GM23248 (cell line): ENCODE measurements around the gene KCTD2. TPM values are rescaled to one million over a fixed set of nuclear protein-coding genes. Genes with fewer than 3 reads are reported as not detected.

Experiments used
- DNase-seq: peaks from one replicate; pipeline ENCODE4 v3.0.0-alpha.2; 2015
- H2AFZ ChIP-seq: fragments of 200-600 bp; sonication (generic); 2 replicates; pipeline ENCODE4 v1.6.1; 2016; ENCODE audit warnings: antibody characterized with exemption
- H3F3A ChIP-seq: fragments of 200-600 bp; sonication (generic); 2 replicates; pipeline ENCODE4 v1.6.1; 2016; ENCODE audit warnings: mild to moderate bottlenecking, antibody characterized with exemption, mixed run types; ENCODE audit not compliant: insufficient read depth
- H3K27ac ChIP-seq: fragments of 200-600 bp; sonication (generic); 2 replicates; pipeline ENCODE4 v1.5.1; 2016; ENCODE audit warnings: mild to moderate bottlenecking
- H3K27me3 ChIP-seq: fragments of 200-600 bp; sonication (generic); replicated peaks from 2 replicates; pipeline ENCODE4 v1.6.1; 2016; ENCODE audit warnings: mild to moderate bottlenecking; ENCODE audit not compliant: insufficient read depth
- H3K36me3 ChIP-seq: fragments of 200-600 bp; sonication (generic); 2 replicates; pipeline ENCODE4 v1.6.1; 2016; ENCODE audit warnings: low read depth, mild to moderate bottlenecking
- H3K4me1 ChIP-seq: fragments of 200-600 bp; sonication (generic); 2 replicates; pipeline ENCODE4 v1.6.1; 2016; ENCODE audit warnings: mild to moderate bottlenecking; ENCODE audit not compliant: insufficient read depth
- H3K4me2 ChIP-seq: fragments of 200-600 bp; sonication (generic); one replicate; pipeline ENCODE4 v1.6.1; 2016; ENCODE audit warnings: mild to moderate bottlenecking; ENCODE audit not compliant: unreplicated experiment
- H3K4me3 ChIP-seq: fragments of 200-600 bp; sonication (generic); 2 replicates; pipeline ENCODE4 v1.5.1; 2016; ENCODE audit warnings: mild to moderate bottlenecking
- H3K79me2 ChIP-seq: fragments of 200-600 bp; sonication (generic); 2 replicates; pipeline ENCODE4 v1.6.1; 2016; ENCODE audit warnings: mild to moderate bottlenecking; ENCODE audit not compliant: insufficient read depth
- H3K9ac ChIP-seq: fragments of 200-600 bp; sonication (generic); 2 replicates; pipeline ENCODE4 v1.6.1; 2016; ENCODE audit warnings: mild to moderate bottlenecking
- H3K9me2 ChIP-seq: fragments of 200-600 bp; sonication (generic); 2 replicates; pipeline ENCODE4 v1.6.1; 2016; ENCODE audit warnings: mixed run types, mild to moderate bottlenecking, moderate library complexity; ENCODE audit not compliant: insufficient read depth
- H3K9me3 ChIP-seq: fragments of 200-600 bp; sonication (generic); one replicate; pipeline ENCODE4 v1.6.1; 2017; ENCODE audit warnings: low read depth
- H4K20me1 ChIP-seq: fragments of 200-600 bp; sonication (generic); 2 replicates; pipeline ENCODE4 v1.6.0; 2016; ENCODE audit not compliant: insufficient read depth
- EZH2 ChIP-seq: fragments of 200-600 bp; sonication (generic); IDR thresholded peaks from 2 replicates; pipeline ENCODE4 v1.6.1; 2018; ENCODE audit warnings: antibody characterized with exemption, mild to moderate bottlenecking; ENCODE audit not compliant: insufficient read depth, poor library complexity, severe bottlenecking
- EZH2phosphoT487 ChIP-seq: fragments of 200-600 bp; sonication (generic); IDR thresholded peaks from 2 replicates; pipeline ENCODE4 v1.6.1; 2018; ENCODE audit warnings: antibody characterized with exemption, moderate library complexity, mild to moderate bottlenecking, low read depth; ENCODE audit not compliant: insufficient read depth
- WGBS, 2 experiments: methylation state at CpG; one replicate each; pipeline ENCODE4 v1.1.6; 2015 to 2017; ENCODE audit warnings: low lambda C conversion rate in 2 of 2, low coverage in 1 of 2; ENCODE audit errors: missing lambda C conversion rate in 2 of 2; 5-methylcytosine and 5-hydroxymethylcytosine counted together
- in situ Hi-C: fragments of 300-500 bp; cut with MboI; formaldehyde crosslinking; loops from 2 replicates; pipeline ENCODE4 v1.15.0; 2020
- polyA plus RNA-seq: library from polyadenylated mRNA; unstranded; fragments of >200 nt; fragmentation: Nextera tagmentation; extraction: Ambion mirVana; gene quantifications from 2 replicates; pipeline ENCODE4 v1.2.1, GENCODE V29; 2016
- total RNA-seq: library from RNA; depleted of rRNA; stranded (reverse); fragments of >200 nt; shearing (Covaris generic); gene quantifications from 2 replicates; pipeline ENCODE4 v1.2.3, GENCODE V29; 2014

The KCTD2 gene
- total and polyA plus RNA-seq, 2 experiments from 2014 or later: 6.5 to 19.9 TPM

- peak; percentile 63 for DNase-seq
- TF ChIP-seq EZH2phosphoT487: no peak
- no peak for TF ChIP-seq EZH2
- 66% methylated on average over 20 of the region's 20 CpGs for WGBS, 2 experiments
- Histone ChIP-seq H2AFZ (no peak overlapping the region), H3K9me2 (no peaks in the 10 kb centered on the region), H3K9me3 (no peaks in the 10 kb centered on the region), H3K36me3 (no peaks in the 10 kb centered on the region), H3K27me3 (no peaks in the 10 kb centered on the region), H3F3A (peaks cover 5% of the 10 kb centered on the region; the same call in 1 of the 2 replicates), H4K20me1 (no peaks in the 10 kb centered on the region), H3K27ac (no peak overlapping the region), H3K4me1 (no peaks in the 10 kb centered on the region), H3K9ac (no peak overlapping the region), H3K4me3 (no peak overlapping the region), H3K79me2 (0 out of 2 replicates have a peak, but pooled peaks cover under 1% of the 10 kb centered on the region), H3K4me2 (no peak overlapping the region)
- in situ Hi-C loops: no loop called here
These were observed 58.4 kb downstream of the KCTD2 start for GRCh38 chr17:75105126-75106080.

- H3K9me3 ChIP-seq: no peaks in the 10 kb centered on the region
- WGBS, 2 experiments: 80 to 88% methylated on average over 2 of the region's 2 CpGs
- no peaks in the 10 kb centered on the region for H3K27me3 ChIP-seq
- in situ Hi-C loops: no loop called here
- H3K4me1 ChIP-seq: no peaks in the 10 kb centered on the region
- H3K9ac ChIP-seq: no peak overlapping the region
- no peak for TF ChIP-seq EZH2phosphoT487
- TF ChIP-seq EZH2: no peak
- H3K9me2 ChIP-seq: no peaks in the 10 kb centered on the region
- H3F3A ChIP-seq: peaks cover 5% of the 10 kb centered on the region; the same call in 1 of the 2 replicates
- no peak overlapping the region for H3K4me3 ChIP-seq
- no peaks in the 10 kb centered on the region for H3K36me3 ChIP-seq
- H2AFZ ChIP-seq: no peak overlapping the region
- H3K4me2 ChIP-seq: no peak overlapping the region
- no peak overlapping the region for H3K27ac ChIP-seq
- no peaks in the 10 kb centered on the region for H4K20me1 ChIP-seq
- H3K79me2 ChIP-seq: peaks cover 11% of the 10 kb centered on the region; the same call in 1 of the 2 replicates
- no peak for DNase-seq
These were observed 61.2 kb downstream of the KCTD2 start for GRCh38 chr17:75108193-75108592.

GRCh38 chr17:75109046-75109406 lies 62.0 kb downstream of the KCTD2 start:
- Histone ChIP-seq H3K27me3 (no peaks in the 10 kb centered on the region), H3K4me3 (peak overlapping the region; percentile 81), H3F3A (peaks cover 5% of the 10 kb centered on the region; the same call in 1 of the 2 replicates), H3K9ac (no peak overlapping the region), H3K9me2 (no peaks in the 10 kb centered on the region), H3K36me3 (no peaks in the 10 kb centered on the region), H3K4me2 (peak overlapping the region; percentile 92), H3K4me1 (no peaks in the 10 kb centered on the region), H3K9me3 (no peaks in the 10 kb centered on the region), H3K27ac (no peak overlapping the region), H4K20me1 (no peaks in the 10 kb centered on the region), H2AFZ (peak overlapping the region; percentile 79), H3K79me2 (peaks cover 11% of the 10 kb centered on the region; the same call in 1 of the 2 replicates)
- 19 to 20% methylated on average over 19 to 22 of the region's 22 CpGs for WGBS, 2 experiments
- in situ Hi-C loops: no loop called here
- DNase-seq: no peak
- TF ChIP-seq EZH2 (no peak), EZH2phosphoT487 (no peak)

GRCh38 chr17:75109407-75110233 lies 62.6 kb downstream of the KCTD2 start, which contains the start of gene ARMC7:
TSS of gene ARMC7 (plus strand) at chr17:75109969. CDS start at chr17:75110289, 320 bp downstream.
- Histone ChIP-seq H2AFZ (peak within 1 kb of the TSS; percentile 79), H3K4me3 (peak within 1 kb of the TSS; percentile 81), H4K20me1 (no peaks in the 10 kb centered on the region), H3K79me2 (peaks cover 11% of the 10 kb centered on the region; the same call in 1 of the 2 replicates), H3K9me2 (no peaks in the 10 kb centered on the region), H3K4me1 (0 out of 2 replicates have a peak, but pooled peaks cover 3% of the 10 kb centered on the region), H3K36me3 (no peaks in the 10 kb centered on the region), H3K4me2 (peak within 1 kb of the TSS; percentile 92), H3K27ac (no peak within 1 kb of the TSS), H3K27me3 (no peaks in the 10 kb centered on the region), H3K9ac (peak within 1 kb of the TSS; percentile 48), H3F3A (peaks cover 5% of the 10 kb centered on the region; the same call in 1 of the 2 replicates), H3K9me3 (no peaks in the 10 kb centered on the region)
- in situ Hi-C loops: no loop called here
- TF ChIP-seq EZH2phosphoT487 (no peak), EZH2 (no peak)
- WGBS, 2 experiments: 0 to 1% methylated on average over 55 to 62 of the region's 68 CpGs
- peak; percentile 93 for DNase-seq
